Hematopoietic multipotent progenitor cell treated with erythropoietin and hydrocortisone succinate and interleukin-3 and kit ligand, for 15 days (in vitro differentiated cells): ENCODE data around the gene SLC6A3.
A peak's percentile ranks its signal among the peaks of the same experiment; 100 is the strongest.

Source experiments
- DNase-seq: peaks from one replicate; pipeline ENCODE4 v3.0.0-alpha.2; 2015; ENCODE audit warnings: low spot score

Gene SLC6A3

GRCh38 chr5:1347571-1347970 lies 97.7 kb downstream of the SLC6A3 start:
- DNase-seq, result no peak

GRCh38 chr5:1346627-1347440 lies 98.4 kb downstream of the SLC6A3 start:
- DNase-seq, result no peak

GRCh38 chr5:1345876-1346626 lies 99.2 kb downstream of the SLC6A3 start:
- no peak for DNase-seq

GRCh38 chr5:1344975-1345838 lies 100.0 kb downstream of the SLC6A3 start, which contains the start of gene CLPTM1L:
TSS of gene CLPTM1L (minus strand) at chr5:1345099. CDS start at chr5:1344841, 258 bp downstream.
- DNase-seq, result peak; percentile 90

GRCh38 chr5:1343931-1344901 lies 101.0 kb downstream of the SLC6A3 start:
- DNase-seq, result no peak

- DNase-seq, result no peak
Measured at GRCh38 chr5:1343315-1343751, 101.9 kb downstream of the SLC6A3 start.
